Esophagus muscularis mucosa (tissue), 3 donors: Measurements from ENCODE around the gene NDUFAF8.

Source experiments
- POLR2A ChIP-seq: fragments of 450-650 bp; IDR thresholded peaks from one replicate; pipeline ENCODE4 v1.6.1; 2017; ENCODE audit warnings: antibody characterized with exemption, moderate library complexity, mild to moderate bottlenecking, low read depth
- POLR2AphosphoS5 ChIP-seq, 2 donors: sonication (generic); formaldehyde crosslinking; IDR thresholded peaks; one replicate each; pipeline ENCODE4 v1.6.1; 2017; ENCODE audit warnings: antibody characterized with exemption in 2 of 2
- TF ChIP-seq, protein P1 (sequence below), 3 experiments: fragments of 200-600 bp in 2 of 3; fragments of 450-650 bp in 1 of 3; sonication (generic) in 2 of 3; IDR thresholded peaks; one replicate each; pipeline ENCODE4 v1.5.1; 2017 to 2019; ENCODE audit warnings: antibody characterized with exemption in 3 of 3, mild to moderate bottlenecking in 2 of 3, moderate library complexity in 1 of 3

DNA sequence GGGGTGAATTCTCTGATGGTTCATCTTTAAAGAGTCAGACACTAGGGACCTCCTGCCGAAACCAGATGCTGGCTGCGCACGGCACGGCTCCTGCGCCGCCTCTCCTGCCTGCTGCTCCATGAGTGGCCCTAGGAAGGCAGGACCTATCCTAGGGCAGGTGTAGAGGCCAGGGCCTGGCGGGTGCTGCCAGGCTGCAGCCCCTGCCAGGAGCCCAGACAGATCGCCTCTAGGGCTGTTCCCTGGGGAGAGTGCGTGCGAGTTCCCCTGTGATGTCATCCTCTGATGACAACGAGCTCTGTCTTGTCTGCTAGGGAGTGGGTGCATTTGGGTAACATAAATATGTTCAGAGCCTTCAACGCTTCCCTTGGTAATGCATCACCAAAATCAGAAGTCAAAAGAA lies 32.1 kb downstream of the NDUFAF8 start:
- TF ChIP-seq, protein P1, sequence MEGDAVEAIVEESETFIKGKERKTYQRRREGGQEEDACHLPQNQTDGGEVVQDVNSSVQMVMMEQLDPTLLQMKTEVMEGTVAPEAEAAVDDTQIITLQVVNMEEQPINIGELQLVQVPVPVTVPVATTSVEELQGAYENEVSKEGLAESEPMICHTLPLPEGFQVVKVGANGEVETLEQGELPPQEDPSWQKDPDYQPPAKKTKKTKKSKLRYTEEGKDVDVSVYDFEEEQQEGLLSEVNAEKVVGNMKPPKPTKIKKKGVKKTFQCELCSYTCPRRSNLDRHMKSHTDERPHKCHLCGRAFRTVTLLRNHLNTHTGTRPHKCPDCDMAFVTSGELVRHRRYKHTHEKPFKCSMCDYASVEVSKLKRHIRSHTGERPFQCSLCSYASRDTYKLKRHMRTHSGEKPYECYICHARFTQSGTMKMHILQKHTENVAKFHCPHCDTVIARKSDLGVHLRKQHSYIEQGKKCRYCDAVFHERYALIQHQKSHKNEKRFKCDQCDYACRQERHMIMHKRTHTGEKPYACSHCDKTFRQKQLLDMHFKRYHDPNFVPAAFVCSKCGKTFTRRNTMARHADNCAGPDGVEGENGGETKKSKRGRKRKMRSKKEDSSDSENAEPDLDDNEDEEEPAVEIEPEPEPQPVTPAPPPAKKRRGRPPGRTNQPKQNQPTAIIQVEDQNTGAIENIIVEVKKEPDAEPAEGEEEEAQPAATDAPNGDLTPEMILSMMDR (IDR thresholded peaks at IDR 0.05): no peak
- no peak for TF ChIP-seq POLR2AphosphoS5 (IDR thresholded peaks at IDR 0.05)
- TF ChIP-seq POLR2A: no peak
